Panc1 (cell line): ENCODE results near the gene TP63. TPM values are rescaled to one million over a fixed set of nuclear protein-coding genes. Genes with fewer than 3 reads are reported as not detected.

Source experiments
- ATAC-seq: fragments of 200-7000 bp; cut with Tn5 transposase; 2 replicates; pipeline ENCODE4 v1.9.1; 2020; ENCODE audit warnings: mild to moderate bottlenecking, moderate library complexity
- BruUV-seq: library from RNA; stranded (reverse); fragments of 400-500 nt; replicated peaks from 2 replicates; lab custom pipeline; 2021; lab: Mats Ljungman, UMichigan
- CTCF ChIA-PET: fragments of 300-600 bp; sonication (Branson Sonifier 250); formaldehyde crosslinking; loops from one replicate; lab custom pipeline; 2022; ENCODE audit warnings: antibody characterized with exemption; lab: Charles Lee
- POLR2A ChIA-PET: fragments of 300-600 bp; sonication (Branson Sonifier 250); formaldehyde crosslinking; loops from one replicate; lab custom pipeline; 2022; ENCODE audit warnings: antibody characterized with exemption; lab: Charles Lee
- DNase-seq: peaks from one replicate; pipeline ENCODE4 v3.0.0-alpha.2; 2010; ENCODE audit warnings: low read depth, low spot score
- H3K27ac ChIP-seq: 2 replicates; pipeline ENCODE4 v1.5.1; 2011; ENCODE audit warnings: mild to moderate bottlenecking, low read length, inconsistent platforms
- H3K27me3 ChIP-seq: fragments of 200-500 bp; sonication (Bioruptor generic); 2 replicates; pipeline ENCODE4 v1.6.0; 2014; ENCODE audit warnings: low read length, inconsistent platforms; ENCODE audit not compliant: control insufficient read depth, insufficient read depth
- H3K36me3 ChIP-seq: fragments of 200-500 bp; sonication (Bioruptor generic); 2 replicates; pipeline ENCODE4 v1.5.1; 2014; ENCODE audit warnings: inconsistent platforms, mild to moderate bottlenecking, low read length, moderate library complexity; ENCODE audit not compliant: control insufficient read depth, insufficient read depth
- H3K4me1 ChIP-seq: 2 replicates; pipeline ENCODE4 v1.5.1; 2011; ENCODE audit warnings: inconsistent platforms, mild to moderate bottlenecking, low read length, moderate library complexity; ENCODE audit not compliant: control insufficient read depth, insufficient read depth
- H3K4me3 ChIP-seq, 2 experiments: 2 replicates each; pipeline ENCODE4 v1.5.1; 2011 to 2012; ENCODE audit warnings: low read depth in 2 of 2, low read length in 2 of 2, mild to moderate bottlenecking in 2 of 2, inconsistent platforms in 1 of 2, moderate library complexity in 1 of 2
- H3K9me3 ChIP-seq: fragments of 200-500 bp; sonication (Bioruptor generic); 2 replicates; pipeline ENCODE4 v1.5.1; 2014; ENCODE audit warnings: low read depth, mild to moderate bottlenecking, inconsistent platforms, low read length, moderate library complexity; ENCODE audit not compliant: control insufficient read depth, insufficient read depth
- CTCF ChIP-seq: fragments of 450-650 bp; IDR thresholded peaks from 2 replicates; pipeline ENCODE4 v1.5.1; 2017; ENCODE audit warnings: mild to moderate bottlenecking
- POLR2AphosphoS5 ChIP-seq: IDR thresholded peaks from 2 replicates; pipeline ENCODE4 v1.6.1; 2012; ENCODE audit warnings: mild to moderate bottlenecking, low read depth, low read length, moderate library complexity
- SIN3A ChIP-seq: IDR thresholded peaks from 2 replicates; pipeline ENCODE4 v1.6.1; 2012; ENCODE audit warnings: low read depth, mild to moderate bottlenecking, low read length, moderate library complexity, borderline replicate concordance; ENCODE audit not compliant: insufficient read depth
- TCF7L2 ChIP-seq: IDR thresholded peaks from 2 replicates; pipeline ENCODE4 v1.6.1; 2011; ENCODE audit warnings: mild to moderate bottlenecking, low read depth, low read length, inconsistent platforms
- in situ Hi-C: cut with HindIII; loops from 2 replicates; pipeline ENCODE4 v1.10.0; 2016; ENCODE audit warnings: low sequenced_read_pairs, low pct_unique_long_range_greater_than_20kb
- intact Hi-C: fragments of 100-400 bp; cut with micrococcal nuclease; formaldehyde crosslinking; loops from one replicate; pipeline ENCODE4 v1.10.0; 2022; ENCODE audit not compliant: unreplicated experiment
- total RNA-seq: library from RNA; stranded (reverse); gene quantifications from one replicate; pipeline ENCODE4 v1.2.1, GENCODE V29; 2021; ENCODE audit not compliant: unreplicated experiment
- TF ChIP-seq, protein P1 (sequence below), 2 experiments: IDR thresholded peaks; 2 replicates each; pipeline ENCODE4 v1.6.1; 2011 to 2012; ENCODE audit warnings: low read depth in 2 of 2, control low read depth in 1 of 2, low read length in 1 of 2, mild to moderate bottlenecking in 1 of 2, moderate library complexity in 1 of 2; ENCODE audit not compliant: insufficient read depth in 1 of 2

Gene TP63
- total RNA-seq, 1 experiment from 2014 or later, result 0.51 TPM

DNA sequence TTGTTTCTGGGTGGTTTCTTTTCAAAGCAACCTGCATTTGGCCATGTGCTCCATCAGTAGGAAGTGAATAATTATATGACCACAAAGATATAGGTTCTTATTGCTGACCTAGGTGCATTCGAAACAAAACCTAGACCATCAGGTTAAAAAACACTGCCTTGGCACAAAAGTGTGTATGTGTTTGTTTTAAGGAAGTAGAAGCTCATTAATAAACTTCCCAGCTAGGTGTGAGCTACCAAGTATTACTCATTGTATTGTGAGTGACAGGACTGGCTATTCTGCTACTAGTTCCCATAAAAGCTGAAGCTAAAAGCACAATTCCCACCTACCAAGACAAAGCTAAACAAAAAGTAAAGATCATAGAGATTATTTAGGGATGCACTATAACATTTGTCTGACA lies 168.2 kb downstream of the TP63 start:
- no peak for ATAC-seq
- no TSS peak for BruUV-seq
- intact Hi-C loops, result loop anchor here (10.0 kb wide), 1 partner anchor 145 kb away; no protein-coding TSS in a partner anchor

DNA sequence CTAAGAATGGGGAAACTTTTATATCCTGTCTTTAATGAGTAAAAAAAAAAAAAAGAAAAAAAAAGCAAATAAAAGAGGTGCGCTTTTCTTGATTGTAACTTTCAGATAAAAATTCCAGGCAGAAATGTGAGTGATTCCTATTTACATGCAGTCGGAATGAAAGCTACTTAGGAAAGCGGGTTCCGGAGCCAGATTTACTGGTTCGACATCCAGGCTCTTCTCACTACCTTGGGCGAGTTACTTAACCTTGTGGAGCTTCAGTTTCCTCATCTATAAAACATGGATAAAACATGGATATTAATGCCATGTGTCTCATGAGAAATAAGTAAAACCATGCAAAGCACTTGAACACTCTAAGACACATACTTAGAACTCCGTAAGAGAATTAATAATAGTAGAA lies 169.2 kb downstream of the TP63 start:
- TF ChIP-seq CTCF (no peak), POLR2AphosphoS5 (no peak), SIN3A (no peak), TCF7L2 (no peak)
- TF ChIP-seq, protein P1, sequence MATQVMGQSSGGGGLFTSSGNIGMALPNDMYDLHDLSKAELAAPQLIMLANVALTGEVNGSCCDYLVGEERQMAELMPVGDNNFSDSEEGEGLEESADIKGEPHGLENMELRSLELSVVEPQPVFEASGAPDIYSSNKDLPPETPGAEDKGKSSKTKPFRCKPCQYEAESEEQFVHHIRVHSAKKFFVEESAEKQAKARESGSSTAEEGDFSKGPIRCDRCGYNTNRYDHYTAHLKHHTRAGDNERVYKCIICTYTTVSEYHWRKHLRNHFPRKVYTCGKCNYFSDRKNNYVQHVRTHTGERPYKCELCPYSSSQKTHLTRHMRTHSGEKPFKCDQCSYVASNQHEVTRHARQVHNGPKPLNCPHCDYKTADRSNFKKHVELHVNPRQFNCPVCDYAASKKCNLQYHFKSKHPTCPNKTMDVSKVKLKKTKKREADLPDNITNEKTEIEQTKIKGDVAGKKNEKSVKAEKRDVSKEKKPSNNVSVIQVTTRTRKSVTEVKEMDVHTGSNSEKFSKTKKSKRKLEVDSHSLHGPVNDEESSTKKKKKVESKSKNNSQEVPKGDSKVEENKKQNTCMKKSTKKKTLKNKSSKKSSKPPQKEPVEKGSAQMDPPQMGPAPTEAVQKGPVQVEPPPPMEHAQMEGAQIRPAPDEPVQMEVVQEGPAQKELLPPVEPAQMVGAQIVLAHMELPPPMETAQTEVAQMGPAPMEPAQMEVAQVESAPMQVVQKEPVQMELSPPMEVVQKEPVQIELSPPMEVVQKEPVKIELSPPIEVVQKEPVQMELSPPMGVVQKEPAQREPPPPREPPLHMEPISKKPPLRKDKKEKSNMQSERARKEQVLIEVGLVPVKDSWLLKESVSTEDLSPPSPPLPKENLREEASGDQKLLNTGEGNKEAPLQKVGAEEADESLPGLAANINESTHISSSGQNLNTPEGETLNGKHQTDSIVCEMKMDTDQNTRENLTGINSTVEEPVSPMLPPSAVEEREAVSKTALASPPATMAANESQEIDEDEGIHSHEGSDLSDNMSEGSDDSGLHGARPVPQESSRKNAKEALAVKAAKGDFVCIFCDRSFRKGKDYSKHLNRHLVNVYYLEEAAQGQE (IDR thresholded peaks at IDR 0.05; ENCODE audit: insufficient read depth in 1 of 2, low read depth in 2 of 2, low read length in 1 of 2), result no peak
- no TSS peak for BruUV-seq
- ChIA-PET POLR2A (no interaction called here), CTCF (no interaction called here)
- Histone ChIP-seq H3K27ac (no peak overlapping the region), H3K4me1 (no peaks in the 10 kb centered on the region), H3K4me3 (no peak overlapping the region), H3K9me3 (no peaks in the 10 kb centered on the region), H3K36me3 (no peaks in the 10 kb centered on the region), H3K27me3 (no peaks in the 10 kb centered on the region)
- ATAC-seq (no peak), DNase-seq (no peak)
- intact Hi-C loops (no loop called here), in situ Hi-C loops (no loop called here)

More for the DNA sequence above, 168.2 kb downstream of the TP63 start:
- no peak overlapping the region for H3K27ac ChIP-seq
- POLR2A ChIA-PET, result no interaction called here
- DNase-seq, result no peak
- CTCF ChIA-PET, result no interaction called here
- no peak overlapping the region for H3K4me3 ChIP-seq
- H3K9me3 ChIP-seq, result no peaks in the 10 kb centered on the region; the same call in 1 of the 2 replicates
- TF ChIP-seq SIN3A (no peak), POLR2AphosphoS5 (no peak), TCF7L2 (no peak), CTCF (no peak)
- TF ChIP-seq, protein P1 (IDR thresholded peaks at IDR 0.05; ENCODE audit: insufficient read depth in 1 of 2, low read depth in 2 of 2, low read length in 1 of 2), result no peak
- H3K36me3 ChIP-seq, result no peaks in the 10 kb centered on the region
- no peaks in the 10 kb centered on the region for H3K27me3 ChIP-seq
- no peaks in the 10 kb centered on the region for H3K4me1 ChIP-seq
- in situ Hi-C loops, result no loop called here
